ENCODE data around the gene SRSF1.

GRCh38 chr17:58010067-58010799, 3.2 kb upstream of the SRSF1 start:
- TF ChIP-seq L3MBTL2 (conservative IDR thresholded peaks at IDR 0.05) (no peak), FOXA1 (IDR thresholded peaks at IDR 0.05) (no peak), TARDBP (IDR thresholded peaks at IDR 0.05) (no peak), SP1 (IDR thresholded peaks at IDR 0.05) (no peak), HDGF (IDR thresholded peaks at IDR 0.05; ENCODE audit: borderline replicate concordance) (no peak), FOXM1 (IDR thresholded peaks at IDR 0.05; ENCODE audit: borderline replicate concordance) (no peak), BHLHE40 (IDR thresholded peaks at IDR 0.05; ENCODE audit: borderline replicate concordance) (no peak), PKNOX1 (IDR thresholded peaks at IDR 0.05) (no peak), ARNT (IDR thresholded peaks at IDR 0.05) (no peak)

Data from HEK293T (cell line).